OCI-LY1 (cell line): ENCODE results near the gene SSBP2.

Experiments
- H2AFZ ChIP-seq: fragments of 200-600 bp; sonication (generic), shearing (Covaris generic); 2 replicates; pipeline ENCODE4 v1.6.0; 2014; ENCODE audit warnings: antibody characterized with exemption, mild to moderate bottlenecking, low read length
- H3F3A ChIP-seq: fragments of 200-600 bp; sonication (generic), shearing (Covaris generic); 2 replicates; pipeline ENCODE4 v1.6.0; 2014; ENCODE audit warnings: mild to moderate bottlenecking, antibody characterized with exemption, low read length, moderate library complexity; ENCODE audit not compliant: insufficient read depth
- H3K27ac ChIP-seq: fragments of 200-600 bp; sonication (generic); 2 replicates; pipeline ENCODE4 v1.5.1; 2014; ENCODE audit warnings: low read length, mixed run types, mild to moderate bottlenecking, low read depth; ENCODE audit not compliant: poor library complexity, severe bottlenecking
- H3K27me3 ChIP-seq: fragments of 200-600 bp; sonication (generic); 2 replicates; pipeline ENCODE4 v1.6.0; 2014; ENCODE audit warnings: antibody characterized with exemption, mild to moderate bottlenecking, low read length, moderate library complexity; ENCODE audit not compliant: insufficient read depth
- H3K36me3 ChIP-seq: fragments of 200-600 bp; sonication (generic); 2 replicates; pipeline ENCODE4 v1.6.1; 2014; ENCODE audit warnings: mild to moderate bottlenecking, antibody characterized with exemption, low read length, moderate library complexity, mixed read lengths; ENCODE audit not compliant: insufficient read depth
- H3K4me1 ChIP-seq: fragments of 200-600 bp; sonication (generic); 2 replicates; pipeline ENCODE4 v1.5.1; 2014; ENCODE audit warnings: mild to moderate bottlenecking, low read length, moderate library complexity; ENCODE audit not compliant: insufficient read depth, severe bottlenecking
- H3K4me2 ChIP-seq: fragments of 200-600 bp; sonication (generic), shearing (Covaris generic); 2 replicates; pipeline ENCODE4 v1.6.1; 2014; ENCODE audit warnings: low read length
- H3K4me3 ChIP-seq: fragments of 200-600 bp; sonication (generic); 2 replicates; pipeline ENCODE4 v1.5.1; 2014; ENCODE audit warnings: low read length, low read depth, mild to moderate bottlenecking, mixed read lengths; ENCODE audit not compliant: poor library complexity, severe bottlenecking
- H3K79me2 ChIP-seq: fragments of 200-600 bp; shearing (Covaris generic); 2 replicates; pipeline ENCODE4 v1.6.1; 2016; ENCODE audit warnings: mixed run types, low read length, mixed read lengths; ENCODE audit not compliant: insufficient read depth
- H3K9ac ChIP-seq: fragments of 200-600 bp; sonication (generic), shearing (Covaris generic); 2 replicates; pipeline ENCODE4 v1.6.1; 2014; ENCODE audit warnings: mild to moderate bottlenecking, low read length, mixed read lengths
- H3K9me2 ChIP-seq: fragments of 200-600 bp; sonication (generic), shearing (Covaris generic); 2 replicates; pipeline ENCODE4 v1.6.1; 2014; ENCODE audit warnings: low read depth, mild to moderate bottlenecking, low read length, mixed read lengths
- H3K9me3 ChIP-seq: fragments of 200-600 bp; shearing (Covaris generic); 2 replicates; pipeline ENCODE4 v1.6.1; 2014; ENCODE audit warnings: low read length, mixed read lengths
- H4K20me1 ChIP-seq: fragments of 200-600 bp; sonication (generic), shearing (Covaris generic); 2 replicates; pipeline ENCODE4 v1.6.0; 2016; ENCODE audit warnings: mild to moderate bottlenecking, low read length; ENCODE audit not compliant: insufficient read depth
- EZH2 ChIP-seq: fragments of 200-600 bp; sonication (generic), shearing (Covaris generic); IDR thresholded peaks from 2 replicates; pipeline ENCODE4 v1.8.0; 2017; ENCODE audit warnings: borderline replicate concordance, mixed run types, mild to moderate bottlenecking, antibody characterized with exemption, low read length, moderate library complexity, mixed read lengths
- TF ChIP-seq, protein P1 (sequence below): fragments of 200-600 bp; sonication (generic), shearing (Covaris generic); IDR thresholded peaks from 2 replicates; pipeline ENCODE4 v1.5.1; 2017; ENCODE audit warnings: mild to moderate bottlenecking, antibody characterized with exemption, low read length, moderate library complexity, mixed read lengths

SSBP2 gene

DNA sequence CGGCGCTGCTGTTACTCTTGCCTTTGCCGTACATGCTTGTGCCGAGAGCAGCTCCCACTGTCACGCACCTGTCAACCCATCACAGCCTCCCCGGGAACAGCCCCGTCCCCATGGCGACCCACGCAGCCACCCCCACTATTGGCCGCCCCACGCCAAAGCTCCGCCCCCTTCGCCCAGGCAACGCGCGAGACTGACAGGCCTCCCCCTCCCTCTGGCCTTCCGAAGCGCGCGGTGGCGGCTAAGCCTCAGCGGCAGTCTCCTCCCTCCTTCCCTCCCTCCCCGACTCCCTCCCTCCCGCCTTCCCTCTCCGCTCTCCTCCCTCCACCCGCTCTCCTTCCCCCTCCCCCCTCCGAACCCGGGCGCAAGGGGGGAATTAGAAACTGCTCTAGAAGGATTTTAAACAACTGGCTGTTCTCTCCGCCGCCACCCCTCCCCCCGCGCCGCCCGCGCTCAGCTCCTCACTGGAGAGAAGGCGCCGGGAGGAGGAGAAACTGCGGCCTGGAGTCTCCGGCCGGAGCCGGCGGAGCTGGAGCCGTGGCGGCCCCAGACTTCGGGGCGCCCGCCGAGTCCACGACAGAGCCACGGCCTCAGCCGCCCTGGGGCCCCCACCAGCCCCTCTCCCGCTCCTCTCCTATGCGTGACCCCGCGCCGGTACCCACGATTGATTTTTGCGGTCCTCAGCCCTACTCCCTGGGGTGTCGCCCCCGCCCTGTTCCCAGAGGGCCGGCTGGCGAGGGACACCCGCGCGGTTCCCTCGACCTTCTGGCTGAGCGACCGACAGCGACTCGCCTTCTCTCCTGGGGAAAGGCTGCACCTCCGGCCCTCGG, at the start of gene SSBP2:
TSS of gene SSBP2 (minus strand) at position 89 of the 827 bp plus-strand sequence. CDS start at position 34, 55 bp downstream.
- H3K27me3 ChIP-seq = no peaks in the 10 kb centered on the region
- 0 out of 2 replicates have a peak, but pooled peaks cover 3% of the 10 kb centered on the region for H3K36me3 ChIP-seq
- H3F3A ChIP-seq = peaks cover 5% of the 10 kb centered on the region; the same call in 1 of the 2 replicates
- TF ChIP-seq, protein P1, sequence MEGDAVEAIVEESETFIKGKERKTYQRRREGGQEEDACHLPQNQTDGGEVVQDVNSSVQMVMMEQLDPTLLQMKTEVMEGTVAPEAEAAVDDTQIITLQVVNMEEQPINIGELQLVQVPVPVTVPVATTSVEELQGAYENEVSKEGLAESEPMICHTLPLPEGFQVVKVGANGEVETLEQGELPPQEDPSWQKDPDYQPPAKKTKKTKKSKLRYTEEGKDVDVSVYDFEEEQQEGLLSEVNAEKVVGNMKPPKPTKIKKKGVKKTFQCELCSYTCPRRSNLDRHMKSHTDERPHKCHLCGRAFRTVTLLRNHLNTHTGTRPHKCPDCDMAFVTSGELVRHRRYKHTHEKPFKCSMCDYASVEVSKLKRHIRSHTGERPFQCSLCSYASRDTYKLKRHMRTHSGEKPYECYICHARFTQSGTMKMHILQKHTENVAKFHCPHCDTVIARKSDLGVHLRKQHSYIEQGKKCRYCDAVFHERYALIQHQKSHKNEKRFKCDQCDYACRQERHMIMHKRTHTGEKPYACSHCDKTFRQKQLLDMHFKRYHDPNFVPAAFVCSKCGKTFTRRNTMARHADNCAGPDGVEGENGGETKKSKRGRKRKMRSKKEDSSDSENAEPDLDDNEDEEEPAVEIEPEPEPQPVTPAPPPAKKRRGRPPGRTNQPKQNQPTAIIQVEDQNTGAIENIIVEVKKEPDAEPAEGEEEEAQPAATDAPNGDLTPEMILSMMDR = no peak
- no peak for TF ChIP-seq EZH2
- H3K4me3 ChIP-seq = peak within 1 kb of the TSS; percentile 92
- H3K4me2 ChIP-seq = peak within 1 kb of the TSS; percentile 91
- no peaks in the 10 kb centered on the region for H3K9me2 ChIP-seq
- H3K4me1 ChIP-seq = peaks cover 40% of the 10 kb centered on the region
- H3K9ac ChIP-seq = peak within 1 kb of the TSS; percentile 89
- no peaks in the 10 kb centered on the region for H4K20me1 ChIP-seq
- H3K9me3 ChIP-seq = no peaks in the 10 kb centered on the region
- H3K79me2 ChIP-seq = peaks cover 33% of the 10 kb centered on the region
- peak within 1 kb of the TSS; percentile 94 for H3K27ac ChIP-seq
- no peak within 1 kb of the TSS for H2AFZ ChIP-seq

DNA sequence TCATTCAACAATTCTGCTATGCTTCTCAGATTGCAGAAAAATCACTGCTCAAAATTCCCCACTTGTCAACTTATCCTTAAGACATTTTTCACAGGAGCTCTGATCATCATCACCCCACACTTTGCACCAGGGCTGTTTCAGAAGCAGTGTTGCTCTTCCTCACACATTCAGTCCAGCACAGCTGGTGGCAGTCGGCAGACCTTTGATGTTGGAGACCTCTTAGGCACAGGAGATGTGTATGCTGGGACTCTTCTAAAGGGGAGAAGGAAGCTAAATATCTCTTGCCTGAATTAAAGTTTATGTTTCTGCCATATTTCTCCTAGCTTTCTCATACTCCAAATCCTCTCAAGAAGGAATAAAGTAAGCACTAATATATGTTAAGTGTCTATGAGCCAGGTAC, 44.8 kb upstream of the SSBP2 start:
- no peaks in the 10 kb centered on the region for H3K9me3 ChIP-seq
- H4K20me1 ChIP-seq = no peaks in the 10 kb centered on the region
- H3K79me2 ChIP-seq = no peaks in the 10 kb centered on the region
- H2AFZ ChIP-seq = no peak overlapping the region
- H3K4me3 ChIP-seq = no peak overlapping the region
- TF ChIP-seq, protein P1 = no peak
- no peak for TF ChIP-seq EZH2
- peaks cover 7% of the 10 kb centered on the region for H3K4me1 ChIP-seq
- H3K9me2 ChIP-seq = no peaks in the 10 kb centered on the region
- H3K4me2 ChIP-seq = no peak overlapping the region
- H3K27ac ChIP-seq = no peak overlapping the region
- no peaks in the 10 kb centered on the region for H3F3A ChIP-seq
- H3K9ac ChIP-seq = no peak overlapping the region
- H3K27me3 ChIP-seq = no peaks in the 10 kb centered on the region
- no peaks in the 10 kb centered on the region for H3K36me3 ChIP-seq

DNA sequence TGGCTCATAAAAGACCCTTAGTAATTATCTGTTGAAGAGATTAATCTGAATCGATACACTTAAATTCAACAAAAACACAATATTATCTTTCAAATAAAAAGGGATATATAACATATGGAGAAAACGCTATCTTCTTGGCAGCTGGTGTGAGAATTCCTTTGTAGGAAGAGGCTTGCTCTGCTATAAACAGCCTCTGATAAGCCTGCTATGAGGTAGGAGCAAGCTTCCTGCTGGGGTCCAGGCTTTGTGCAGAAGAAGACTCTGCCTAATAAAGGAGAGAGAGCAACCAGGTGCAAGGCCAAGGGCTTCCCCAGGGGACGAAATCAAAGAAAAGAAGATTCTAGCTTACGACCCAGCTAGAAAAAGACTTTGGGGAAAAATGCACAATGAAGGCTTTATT, 43.3 kb upstream of the SSBP2 start:
- Histone ChIP-seq H3K79me2 (no peaks in the 10 kb centered on the region), H3K4me1 (peaks cover 7% of the 10 kb centered on the region), H3K9me3 (no peaks in the 10 kb centered on the region), H3K9ac (no peak overlapping the region), H3K4me3 (no peak overlapping the region), H3K9me2 (no peaks in the 10 kb centered on the region), H3K27me3 (no peaks in the 10 kb centered on the region), H3K4me2 (no peak overlapping the region), H2AFZ (no peak overlapping the region), H3K36me3 (no peaks in the 10 kb centered on the region), H4K20me1 (no peaks in the 10 kb centered on the region), H3K27ac (no peak overlapping the region), H3F3A (no peaks in the 10 kb centered on the region)
- no peak for TF ChIP-seq EZH2
- TF ChIP-seq, protein P1 = no peak
